GM23248 (cell line): ENCODE measurements around the gene POLA1. TPM values are rescaled to one million over a fixed set of nuclear protein-coding genes. Genes with fewer than 3 reads are reported as not detected.
A peak's percentile ranks its signal among the peaks of the same experiment; 100 is the strongest.

ENCODE experiments used
- DNase-seq: peaks from one replicate; pipeline ENCODE4 v3.0.0-alpha.2; 2015
- H2AFZ ChIP-seq: fragments of 200-600 bp; sonication (generic); 2 replicates; pipeline ENCODE4 v1.6.1; 2016; ENCODE audit warnings: antibody characterized with exemption
- H3F3A ChIP-seq: fragments of 200-600 bp; sonication (generic); 2 replicates; pipeline ENCODE4 v1.6.1; 2016; ENCODE audit warnings: mild to moderate bottlenecking, antibody characterized with exemption, mixed run types; ENCODE audit not compliant: insufficient read depth
- H3K27ac ChIP-seq: fragments of 200-600 bp; sonication (generic); 2 replicates; pipeline ENCODE4 v1.5.1; 2016; ENCODE audit warnings: mild to moderate bottlenecking
- H3K27me3 ChIP-seq: fragments of 200-600 bp; sonication (generic); replicated peaks from 2 replicates; pipeline ENCODE4 v1.6.1; 2016; ENCODE audit warnings: mild to moderate bottlenecking; ENCODE audit not compliant: insufficient read depth
- H3K36me3 ChIP-seq: fragments of 200-600 bp; sonication (generic); 2 replicates; pipeline ENCODE4 v1.6.1; 2016; ENCODE audit warnings: low read depth, mild to moderate bottlenecking
- H3K4me1 ChIP-seq: fragments of 200-600 bp; sonication (generic); 2 replicates; pipeline ENCODE4 v1.6.1; 2016; ENCODE audit warnings: mild to moderate bottlenecking; ENCODE audit not compliant: insufficient read depth
- H3K4me2 ChIP-seq: fragments of 200-600 bp; sonication (generic); one replicate; pipeline ENCODE4 v1.6.1; 2016; ENCODE audit warnings: mild to moderate bottlenecking; ENCODE audit not compliant: unreplicated experiment
- H3K4me3 ChIP-seq: fragments of 200-600 bp; sonication (generic); 2 replicates; pipeline ENCODE4 v1.5.1; 2016; ENCODE audit warnings: mild to moderate bottlenecking
- H3K79me2 ChIP-seq: fragments of 200-600 bp; sonication (generic); 2 replicates; pipeline ENCODE4 v1.6.1; 2016; ENCODE audit warnings: mild to moderate bottlenecking; ENCODE audit not compliant: insufficient read depth
- H3K9ac ChIP-seq: fragments of 200-600 bp; sonication (generic); 2 replicates; pipeline ENCODE4 v1.6.1; 2016; ENCODE audit warnings: mild to moderate bottlenecking
- H3K9me2 ChIP-seq: fragments of 200-600 bp; sonication (generic); 2 replicates; pipeline ENCODE4 v1.6.1; 2016; ENCODE audit warnings: mixed run types, mild to moderate bottlenecking, moderate library complexity; ENCODE audit not compliant: insufficient read depth
- H3K9me3 ChIP-seq: fragments of 200-600 bp; sonication (generic); one replicate; pipeline ENCODE4 v1.6.1; 2017; ENCODE audit warnings: low read depth
- H4K20me1 ChIP-seq: fragments of 200-600 bp; sonication (generic); 2 replicates; pipeline ENCODE4 v1.6.0; 2016; ENCODE audit not compliant: insufficient read depth
- EZH2 ChIP-seq: fragments of 200-600 bp; sonication (generic); IDR thresholded peaks from 2 replicates; pipeline ENCODE4 v1.6.1; 2018; ENCODE audit warnings: antibody characterized with exemption, mild to moderate bottlenecking; ENCODE audit not compliant: insufficient read depth, poor library complexity, severe bottlenecking
- EZH2phosphoT487 ChIP-seq: fragments of 200-600 bp; sonication (generic); IDR thresholded peaks from 2 replicates; pipeline ENCODE4 v1.6.1; 2018; ENCODE audit warnings: antibody characterized with exemption, moderate library complexity, mild to moderate bottlenecking, low read depth; ENCODE audit not compliant: insufficient read depth
- WGBS, 2 experiments: methylation state at CpG; one replicate each; pipeline ENCODE4 v1.1.6; 2015 to 2017; ENCODE audit warnings: low lambda C conversion rate in 2 of 2, low coverage in 1 of 2; ENCODE audit errors: missing lambda C conversion rate in 2 of 2; 5-methylcytosine and 5-hydroxymethylcytosine counted together
- in situ Hi-C: fragments of 300-500 bp; cut with MboI; formaldehyde crosslinking; loops from 2 replicates; pipeline ENCODE4 v1.15.0; 2020
- polyA plus RNA-seq: library from polyadenylated mRNA; unstranded; fragments of >200 nt; fragmentation: Nextera tagmentation; extraction: Ambion mirVana; gene quantifications from 2 replicates; pipeline ENCODE4 v1.2.1, GENCODE V29; 2016
- small RNA-seq: library from RNA; depleted of rRNA; stranded (forward); fragments of <200 nt; gene quantifications from one replicate; pipeline ENCODE3, GENCODE V24; 2014; ENCODE audit warnings: low read depth, low replicate concordance
- total RNA-seq: library from RNA; depleted of rRNA; stranded (reverse); fragments of >200 nt; shearing (Covaris generic); gene quantifications from 2 replicates; pipeline ENCODE4 v1.2.3, GENCODE V29; 2014; rRNA removed

The POLA1 gene
- total and polyA plus RNA-seq, 2 experiments from 2014 or later: 4.1 to 6.7 TPM

GRCh38 chrX:25034889-25035288, 341.2 kb downstream of the POLA1 start:
- TF ChIP-seq EZH2phosphoT487 (no peak), EZH2 (no peak)
- peak; percentile 36 for DNase-seq
- in situ Hi-C loops: no loop called here
- Histone ChIP-seq H3F3A (no peaks in the 10 kb centered on the region), H3K4me3 (no peak overlapping the region), H3K4me1 (no peaks in the 10 kb centered on the region), H3K27me3 (no peaks in the 10 kb centered on the region), H3K36me3 (no peaks in the 10 kb centered on the region), H3K9me3 (no peaks in the 10 kb centered on the region), H3K9ac (no peak overlapping the region), H3K9me2 (no peaks in the 10 kb centered on the region), H4K20me1 (no peaks in the 10 kb centered on the region), H2AFZ (no peak overlapping the region), H3K4me2 (no peak overlapping the region), H3K79me2 (no peaks in the 10 kb centered on the region), H3K27ac (no peak overlapping the region)
- 58 to 59% methylated on average over 3 of the region's 3 CpGs for WGBS, 2 experiments

- in situ Hi-C loops: no loop called here
- Histone ChIP-seq H3K9me2 (no peaks in the 10 kb centered on the region), H3K36me3 (no peaks in the 10 kb centered on the region), H3K4me3 (no peak overlapping the region), H4K20me1 (no peaks in the 10 kb centered on the region), H3F3A (no peaks in the 10 kb centered on the region), H3K9ac (no peak overlapping the region), H3K27ac (no peak overlapping the region), H3K4me1 (no peaks in the 10 kb centered on the region), H3K27me3 (no peaks in the 10 kb centered on the region), H3K79me2 (no peaks in the 10 kb centered on the region), H2AFZ (no peak overlapping the region), H3K9me3 (no peaks in the 10 kb centered on the region), H3K4me2 (no peak overlapping the region)
- TF ChIP-seq EZH2 (no peak), EZH2phosphoT487 (no peak)
- WGBS, 2 experiments: 73 to 82% methylated on average over 7 to 10 of the region's 10 CpGs
- DNase-seq: no peak
These were observed 345.3 kb downstream of the POLA1 start for GRCh38 chrX:25039036-25039435.

GRCh38 chrX:25043192-25043591, 349.5 kb downstream of the POLA1 start:
- no peak for DNase-seq
- in situ Hi-C loops: no loop called here
- Histone ChIP-seq H3K4me2 (no peak overlapping the region), H3K36me3 (no peaks in the 10 kb centered on the region), H3F3A (no peaks in the 10 kb centered on the region), H3K9ac (no peak overlapping the region), H3K4me1 (no peaks in the 10 kb centered on the region), H3K9me3 (no peaks in the 10 kb centered on the region), H3K79me2 (no peaks in the 10 kb centered on the region), H3K27ac (no peak overlapping the region), H3K4me3 (no peak overlapping the region), H3K9me2 (no peaks in the 10 kb centered on the region), H4K20me1 (no peaks in the 10 kb centered on the region), H3K27me3 (no peaks in the 10 kb centered on the region), H2AFZ (no peak overlapping the region)
- TF ChIP-seq EZH2phosphoT487 (no peak), EZH2 (no peak)
- 40 to 69% methylated on average over 1 of the region's 1 CpG for WGBS, 2 experiments

Small RNAs within 50 kb of the gene (small RNA-seq; reads per million reads assigned to genes)
- not detected for gene SCARNA23

Other genes starting within 250 kb of the POLA1 start
- 7.0 and 8.7 TPM in 2 replicates for gene PDK3, start 228.6 kb upstream of the POLA1 start, total RNA-seq
- 5.8 and 6.6 TPM in 2 replicates for gene PDK3, start 228.6 kb upstream of the POLA1 start, polyA plus RNA-seq
- not detected in 2 replicates for gene PCYT1B, start 46.6 kb upstream of the POLA1 start, total RNA-seq
- not detected in 2 replicates for gene PCYT1B, start 46.6 kb upstream of the POLA1 start, polyA plus RNA-seq